GM19023 (cell line): ENCODE measurements around the gene PTPN4.
"Not testable (repeated sequence)": the region's sequence is repeated elsewhere in the genome, so short reads cannot be mapped to it uniquely, and the experiment has no call there.

Experiments
- ATAC-seq: cut with Tn5 transposase; IDR thresholded peaks from one replicate; pipeline ENCODE4 v1.9.1; 2021; ENCODE audit warnings: mild to moderate bottlenecking, moderate library complexity; ENCODE audit not compliant: unreplicated experiment

Gene PTPN4

GRCh38 chr2:119803101-119803500, 43.4 kb downstream of the PTPN4 start:
- ATAC-seq: no peak

GRCh38 chr2:119804409-119804808, 44.7 kb downstream of the PTPN4 start:
- ATAC-seq: not testable (repeated sequence)

DNA sequence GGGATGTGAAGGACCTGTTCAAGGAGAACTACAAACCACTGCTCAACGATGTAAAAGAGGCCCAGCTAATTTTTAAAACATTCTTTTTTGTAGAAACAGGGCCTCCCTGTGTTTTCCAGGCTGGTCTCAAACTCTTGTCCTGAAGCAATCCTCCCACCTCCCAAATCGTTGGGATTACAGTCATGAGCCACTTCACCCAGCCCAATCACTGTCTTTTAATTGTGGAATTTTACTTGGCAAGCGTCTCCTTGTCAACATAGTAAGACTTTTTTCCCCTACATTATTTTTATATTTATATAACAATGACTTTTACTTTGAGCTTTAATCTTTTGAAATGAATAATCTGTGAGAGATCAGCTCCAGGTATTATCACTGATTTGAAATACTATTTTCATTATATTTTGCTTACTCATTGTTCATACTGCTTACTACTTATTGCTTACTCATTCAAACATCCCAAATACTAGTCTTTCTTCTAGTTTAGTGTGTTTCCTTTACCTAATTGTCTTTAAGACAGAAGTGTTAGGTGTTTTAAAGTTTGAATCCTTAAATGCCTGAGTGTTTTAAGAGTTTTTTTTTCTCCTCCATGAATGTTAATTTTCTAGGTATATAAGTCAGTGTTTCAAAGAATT, 48.9 kb downstream of the PTPN4 start:
- no peak for ATAC-seq

GRCh38 chr2:119809339-119810048, 49.8 kb downstream of the PTPN4 start:
- ATAC-seq: no peak

DNA sequence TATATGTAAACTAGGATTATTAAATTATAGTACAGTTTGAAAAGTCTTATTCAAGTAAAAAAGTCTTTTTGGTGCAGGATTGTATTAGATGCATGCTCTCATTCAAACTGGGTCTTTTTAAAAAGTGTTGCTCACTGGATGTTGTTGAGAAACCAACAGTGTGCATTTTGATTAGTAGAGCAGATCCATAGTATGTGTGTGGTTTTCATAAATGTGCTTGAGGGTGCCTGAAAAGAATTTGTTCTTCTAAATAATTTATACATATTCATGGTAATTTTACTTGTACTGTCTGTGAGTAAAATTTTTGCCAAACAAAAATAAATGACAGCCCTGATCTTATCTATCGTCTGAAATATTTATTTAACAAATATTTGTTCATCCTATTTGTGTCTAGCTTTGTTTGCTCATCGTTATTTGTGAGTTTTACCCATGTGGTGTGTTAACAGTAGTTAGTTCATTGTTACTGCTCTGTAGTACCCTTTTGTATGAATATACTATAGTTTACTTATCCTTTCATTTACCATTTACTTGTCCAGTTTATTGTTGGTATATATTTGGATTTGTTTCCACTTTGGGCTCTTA, 50.4 kb downstream of the PTPN4 start:
- no peak for ATAC-seq

DNA sequence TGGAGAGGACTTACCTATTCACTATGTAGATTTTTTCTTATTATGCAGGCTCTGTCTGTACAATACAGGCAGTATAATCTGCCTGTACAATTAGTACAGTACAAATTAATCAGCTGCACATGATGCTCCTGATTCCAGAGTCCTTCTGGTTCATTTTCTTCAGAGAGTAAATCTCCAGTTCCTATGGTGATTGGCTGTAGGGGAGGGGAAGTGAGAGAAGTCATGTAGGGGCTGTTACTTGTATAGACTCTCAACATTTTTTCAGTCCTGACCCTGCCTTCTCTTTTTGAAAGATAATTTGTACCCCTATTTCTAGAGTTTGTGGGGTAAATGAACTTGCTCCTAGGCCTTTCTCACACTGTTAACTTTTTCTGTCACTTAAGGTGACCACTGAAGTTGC, 54.5 kb downstream of the PTPN4 start:
- no peak for ATAC-seq

DNA sequence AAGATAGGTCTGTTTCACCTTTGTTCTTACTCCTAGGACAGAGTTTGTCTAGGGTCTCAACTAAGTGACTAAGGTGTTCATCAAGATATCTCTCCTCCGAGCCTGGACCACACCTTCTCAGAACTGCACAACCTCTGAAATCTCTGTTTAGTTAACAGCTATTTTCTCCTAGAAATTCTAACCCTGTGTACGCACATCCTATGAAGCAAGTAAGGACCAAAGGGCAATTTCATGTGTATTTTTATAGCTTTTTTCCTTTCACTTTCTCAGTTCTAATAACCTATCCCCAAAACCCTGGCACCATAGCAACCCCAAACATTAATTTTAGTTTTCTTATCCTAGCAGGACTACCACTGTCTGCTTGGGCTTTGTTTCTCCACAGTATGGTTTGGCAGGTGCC, 59.1 kb downstream of the PTPN4 start:
- no peak for ATAC-seq

DNA sequence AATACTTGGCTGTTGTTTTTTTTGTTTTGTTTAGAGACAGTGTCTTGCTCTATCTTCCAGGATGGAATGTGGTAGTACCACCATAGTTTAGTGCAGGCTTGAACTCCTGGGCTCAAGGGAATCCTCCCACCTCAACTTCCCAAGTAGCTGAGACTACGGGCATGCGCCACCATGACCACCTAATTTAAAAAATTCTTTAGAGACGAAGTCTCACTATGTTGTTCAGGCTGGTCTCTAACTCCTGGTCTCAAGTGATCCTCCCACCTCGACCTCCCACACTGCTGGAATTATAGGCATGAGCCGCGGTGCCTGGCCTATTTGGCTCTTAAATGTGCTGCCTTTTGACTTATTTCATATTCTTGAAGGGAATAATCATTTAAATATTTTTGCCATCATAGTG, 60.1 kb downstream of the PTPN4 start:
- ATAC-seq: no peak

GRCh38 chr2:119820275-119820674, 60.6 kb downstream of the PTPN4 start:
- no peak for ATAC-seq

- ATAC-seq: no peak
These were observed 61.5 kb downstream of the PTPN4 start for GRCh38 chr2:119821266-119821665.

- ATAC-seq: no peak
These were observed 64.1 kb downstream of the PTPN4 start for GRCh38 chr2:119823734-119824334.

DNA sequence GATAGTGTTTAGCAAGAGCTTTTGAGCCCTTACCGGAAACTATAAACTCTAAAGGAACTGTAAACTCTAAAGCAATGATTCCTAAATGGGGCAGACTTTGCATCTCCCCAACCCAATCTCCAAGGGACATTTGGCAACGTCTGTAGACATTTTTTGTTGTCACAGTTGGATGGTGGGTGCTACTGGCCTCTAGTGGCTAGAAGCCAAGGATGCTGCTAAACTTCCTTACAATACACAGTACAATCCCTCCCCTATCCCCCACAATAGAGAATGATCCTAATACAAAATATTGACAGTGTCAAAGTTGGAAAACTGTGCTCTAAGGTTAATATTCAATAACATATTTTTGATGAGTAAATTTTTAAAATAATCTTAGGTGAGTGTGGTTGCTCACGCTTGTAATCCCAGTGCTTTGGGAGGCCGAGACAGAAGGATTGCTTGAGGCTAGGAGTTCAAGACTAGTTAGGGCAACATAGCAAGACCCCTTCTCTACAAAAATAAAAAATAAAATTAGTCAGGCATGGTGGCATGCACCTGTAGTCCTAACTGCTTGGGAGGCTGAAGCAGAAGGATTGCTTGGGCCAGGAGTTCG, 66.7 kb downstream of the PTPN4 start:
- ATAC-seq: no peak

GRCh38 chr2:119827866-119828507, 68.3 kb downstream of the PTPN4 start:
- ATAC-seq: no peak

DNA sequence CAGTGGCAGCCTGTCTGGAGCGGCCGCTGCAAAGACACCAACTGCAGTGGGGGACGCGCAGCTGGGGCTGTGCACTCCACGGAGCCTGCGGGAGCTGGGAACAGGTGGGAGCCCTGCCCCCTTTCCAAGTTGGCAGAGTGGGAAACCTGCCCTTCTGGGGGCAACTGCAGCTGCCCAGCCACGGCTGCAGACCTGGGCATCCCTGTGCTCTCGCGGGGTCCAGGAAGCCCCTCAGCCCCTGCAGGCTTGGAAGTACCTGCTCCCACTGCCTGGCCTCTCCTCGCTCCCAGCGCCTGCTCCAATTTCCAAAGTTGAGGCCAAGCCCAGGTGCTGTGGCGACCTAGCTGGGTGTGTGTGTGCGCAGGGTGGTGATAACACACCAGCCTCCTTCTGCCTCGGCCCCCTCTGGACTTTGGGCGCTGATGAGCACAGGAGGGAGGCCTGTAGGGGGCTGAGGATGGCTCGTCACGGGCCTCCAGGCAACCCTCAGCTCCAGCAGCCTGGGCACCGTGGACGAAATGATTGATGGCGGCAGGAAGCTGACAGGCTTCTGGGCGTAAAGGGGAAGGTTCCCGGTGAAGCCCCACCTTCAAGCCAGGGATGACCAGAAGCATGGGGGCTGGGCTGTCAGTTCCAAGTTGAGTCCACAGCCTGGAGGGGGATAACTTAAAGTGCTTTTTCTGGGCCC, 76.9 kb downstream of the PTPN4 start:
- no peak for ATAC-seq

GRCh38 chr2:119837350-119837749, 77.6 kb downstream of the PTPN4 start:
- no peak for ATAC-seq

DNA sequence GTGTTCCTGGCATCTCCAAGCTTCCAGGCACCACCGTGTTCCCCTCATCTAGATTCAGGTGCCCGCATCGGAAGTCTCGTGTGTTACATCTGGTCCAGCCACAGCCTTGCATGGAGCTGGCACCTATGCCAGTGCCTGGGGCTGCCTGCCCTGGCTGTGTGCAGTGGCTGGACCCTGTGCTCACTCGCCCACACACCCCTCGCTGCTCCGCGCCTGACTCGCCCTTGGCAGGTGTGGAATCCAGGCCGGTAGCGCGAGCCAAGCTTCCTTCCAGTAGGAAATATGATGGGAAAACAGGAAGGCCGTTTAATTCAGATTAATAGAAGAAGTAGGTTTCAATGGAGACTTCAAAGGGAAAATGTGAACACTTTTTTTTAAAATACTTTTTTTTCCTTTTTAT, 78.0 kb downstream of the PTPN4 start:
- no peak for ATAC-seq

GRCh38 chr2:119838179-119838578, 78.5 kb downstream of the PTPN4 start:
- no peak for ATAC-seq

DNA sequence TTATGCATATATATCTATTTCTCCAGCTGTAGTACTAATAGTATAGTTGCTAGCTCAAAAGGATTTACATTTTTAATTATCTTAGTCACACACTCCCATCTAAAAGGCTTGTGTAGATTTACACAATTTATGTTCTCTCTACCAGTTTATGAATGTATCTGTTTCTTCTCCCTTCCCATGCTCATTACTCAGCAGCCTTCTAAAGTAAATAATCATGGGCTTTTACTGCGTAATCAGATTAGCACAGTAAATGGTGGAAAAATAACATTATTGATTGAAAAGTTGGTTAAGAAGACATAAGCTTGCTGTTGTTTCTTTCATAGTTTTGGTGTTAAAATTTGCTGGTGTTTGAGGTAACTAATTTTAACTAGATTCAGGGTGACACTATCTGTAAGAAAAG, 81.8 kb downstream of the PTPN4 start:
- ATAC-seq: no peak

- no peak for ATAC-seq
These were observed 86.3 kb downstream of the PTPN4 start for GRCh38 chr2:119846021-119846420.

- ATAC-seq: no peak
These were observed 90.3 kb downstream of the PTPN4 start for GRCh38 chr2:119849838-119850565.
